Glomerular endothelial cell (primary cell): ENCODE data around the gene WAPL. TPM values are rescaled to one million over a fixed set of nuclear protein-coding genes. Genes with fewer than 3 reads are reported as not detected.

Source experiments
- DNase-seq: peaks from one replicate; pipeline ENCODE4 v3.0.0-alpha.2; 2011; ENCODE audit warnings: low read depth, low spot score; ENCODE audit errors: extremely low read depth
- total RNA-seq: library from RNA; depleted of rRNA; stranded (reverse); fragments of >200 nt; gene quantifications from 2 replicates; pipeline ENCODE4 v1.2.3, GENCODE V29; 2015

Gene WAPL
- total RNA-seq, 1 donor from 2014 or later = 29.1 TPM

DNA sequence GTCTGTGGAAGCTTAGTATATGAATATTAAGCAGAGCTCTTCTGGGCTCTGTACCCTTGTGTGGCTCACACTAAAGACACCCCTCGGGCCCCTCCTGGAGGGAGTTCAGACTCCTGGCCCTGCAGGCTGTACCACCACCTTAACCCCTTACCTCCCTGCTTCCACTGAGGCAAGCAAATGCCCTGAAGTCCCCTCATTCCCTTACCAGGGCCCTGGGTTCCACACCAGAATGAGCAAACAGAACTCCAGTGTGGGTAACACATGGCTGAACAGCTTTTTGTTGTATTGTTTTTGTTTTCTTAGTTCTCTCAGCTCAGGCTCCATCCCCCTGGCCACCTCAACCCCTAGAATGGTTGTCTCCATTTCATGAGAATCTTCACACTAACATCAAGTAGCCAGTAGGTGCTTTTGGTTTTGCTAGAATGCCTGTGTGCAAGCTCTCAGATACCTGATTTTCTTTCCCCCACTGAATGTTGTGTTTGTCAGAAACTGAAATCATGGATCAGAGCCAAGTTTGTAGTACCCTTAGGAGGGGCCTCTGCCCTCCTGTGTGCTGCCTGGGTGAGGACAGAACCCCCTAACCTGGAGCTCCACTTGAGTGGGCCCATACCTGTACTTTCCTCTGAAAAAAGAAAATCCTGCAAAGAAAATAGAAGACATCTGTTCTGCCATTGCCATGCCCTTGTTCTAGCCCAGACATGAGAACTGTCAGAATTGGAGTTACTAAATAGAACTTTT, 2.8 kb upstream of the WAPL start:
- no peak for DNase-seq

GRCh38 chr10:86523348-86523747, 1.8 kb upstream of the WAPL start:
- DNase-seq = no peak

GRCh38 chr10:86522510-86522855, 891 bp upstream of the WAPL start:
- DNase-seq = no peak

DNA sequence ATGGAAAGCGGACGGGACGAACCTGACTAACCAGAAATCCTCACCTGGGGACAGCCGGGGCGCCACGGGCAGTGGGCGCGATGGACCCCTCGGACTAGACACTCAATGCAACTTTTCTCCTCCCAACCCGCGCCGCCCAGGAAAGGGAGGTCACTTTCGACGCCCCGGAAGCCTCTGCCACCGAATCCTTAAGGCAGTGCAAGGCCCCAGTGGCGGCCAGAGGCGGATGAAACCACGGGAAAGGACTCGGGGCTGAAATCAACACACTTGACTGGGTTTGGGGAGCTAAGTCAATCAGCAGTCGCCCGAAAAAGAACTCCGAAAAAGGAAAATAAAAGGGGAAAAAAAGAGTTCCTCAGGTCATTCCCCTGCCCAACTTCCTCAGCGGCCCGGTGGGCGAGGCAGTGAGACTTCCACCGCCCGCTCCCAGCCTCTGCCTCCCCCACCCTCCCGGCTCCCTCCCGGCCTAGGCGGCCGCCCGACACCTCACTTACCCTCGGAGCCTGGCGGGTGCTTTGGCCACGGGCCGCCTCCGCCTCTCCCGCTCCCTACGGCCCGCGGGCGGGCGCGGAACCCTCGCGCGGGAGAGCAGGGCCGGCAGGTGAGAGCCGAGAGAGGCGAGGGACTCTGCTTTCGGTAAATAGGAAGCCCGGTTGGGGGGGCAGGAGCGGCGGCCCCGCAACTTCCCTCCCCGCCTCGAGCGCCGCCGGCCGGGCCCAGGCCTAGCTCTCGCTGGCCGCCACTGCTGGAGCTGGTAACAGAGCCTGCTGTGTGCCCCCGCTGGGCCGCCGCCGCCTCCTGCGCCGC, 518 bp downstream of the WAPL start:
- no peak for DNase-seq

DNA sequence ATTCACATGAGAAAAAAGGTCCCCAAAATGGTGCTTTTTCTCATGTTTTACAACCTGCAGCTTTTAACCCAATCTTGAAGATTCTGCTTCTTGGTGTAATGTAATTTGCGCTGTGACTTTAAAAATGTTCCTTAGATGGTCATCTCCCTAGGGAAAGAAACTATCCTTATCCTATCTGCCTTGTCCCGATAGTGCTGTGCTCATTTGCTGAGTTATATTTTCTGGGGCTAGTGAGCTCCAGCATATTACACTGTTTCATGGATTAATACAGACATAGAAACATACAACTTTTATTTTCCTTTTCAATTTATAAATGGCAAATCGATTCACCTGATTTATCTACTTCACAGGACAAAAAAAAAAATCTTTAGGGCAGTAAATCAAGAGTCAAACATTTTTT, 2.8 kb downstream of the WAPL start:
- DNase-seq = no peak

DNA sequence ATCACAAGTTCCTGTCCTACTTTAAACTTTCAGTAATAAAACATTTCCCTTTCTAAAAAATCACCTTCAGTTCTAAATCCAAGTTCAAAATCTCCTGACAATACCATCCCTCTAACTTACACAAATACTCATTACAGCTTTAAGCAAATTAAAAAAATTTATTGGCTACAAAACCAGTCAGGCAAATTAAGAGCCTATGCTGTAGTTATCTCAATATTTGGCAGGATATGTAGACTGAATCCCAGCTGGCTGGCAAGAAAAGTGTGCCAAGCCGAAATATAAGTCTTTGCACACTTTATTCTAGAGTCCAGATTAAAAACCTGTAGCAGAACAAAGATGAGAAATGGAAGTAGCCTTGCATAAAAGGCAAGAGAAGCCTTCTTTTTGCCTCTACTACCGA, 9.5 kb downstream of the WAPL start:
- no peak for DNase-seq

DNA sequence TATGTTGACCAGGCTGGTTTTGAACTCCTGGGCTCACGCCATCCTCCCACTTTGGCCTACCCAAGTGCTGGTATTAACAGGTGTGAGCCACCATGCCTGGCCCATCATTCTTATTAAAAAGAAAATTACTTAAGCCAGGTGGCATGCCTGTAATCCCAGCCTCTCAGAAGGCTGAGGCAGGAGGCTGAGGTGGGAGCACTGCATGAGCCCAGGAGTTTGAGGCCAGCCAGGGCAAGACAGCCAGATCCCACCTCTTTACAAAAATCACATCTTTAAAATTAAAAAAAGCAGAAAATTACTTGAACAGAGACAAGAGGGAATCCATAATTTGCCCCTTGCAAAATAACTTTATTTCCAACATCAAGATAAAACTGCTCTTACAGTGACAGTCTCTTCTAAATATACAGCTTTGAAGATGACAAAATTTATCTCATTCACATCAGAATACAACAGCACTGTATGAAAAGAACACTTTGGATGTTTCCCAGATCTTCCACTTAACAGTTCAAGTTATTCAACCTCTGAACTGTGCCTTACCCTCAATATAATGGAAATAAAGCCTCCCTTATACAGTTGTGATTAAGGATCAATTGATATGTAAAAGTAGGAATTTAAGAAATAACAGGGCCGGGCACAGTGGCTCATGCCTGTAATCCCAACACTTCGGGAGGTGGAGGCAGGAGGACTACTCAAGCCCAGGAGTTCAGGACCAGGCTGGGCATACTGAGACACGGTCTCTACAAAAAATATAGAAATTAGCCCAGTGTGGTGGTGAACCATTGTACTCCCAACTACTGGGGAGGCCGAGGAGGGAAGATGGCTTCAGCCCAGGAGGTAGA, 10.3 kb downstream of the WAPL start:
- no peak for DNase-seq

- no peak for DNase-seq
These were observed 12.4 kb downstream of the WAPL start for GRCh38 chr10:86509145-86509544.

GRCh38 chr10:86508217-86508616, 13.4 kb downstream of the WAPL start:
- no peak for DNase-seq

GRCh38 chr10:86506499-86506898, 15.1 kb downstream of the WAPL start:
- no peak for DNase-seq

GRCh38 chr10:86506062-86506461, 15.5 kb downstream of the WAPL start:
- DNase-seq = no peak

DNA sequence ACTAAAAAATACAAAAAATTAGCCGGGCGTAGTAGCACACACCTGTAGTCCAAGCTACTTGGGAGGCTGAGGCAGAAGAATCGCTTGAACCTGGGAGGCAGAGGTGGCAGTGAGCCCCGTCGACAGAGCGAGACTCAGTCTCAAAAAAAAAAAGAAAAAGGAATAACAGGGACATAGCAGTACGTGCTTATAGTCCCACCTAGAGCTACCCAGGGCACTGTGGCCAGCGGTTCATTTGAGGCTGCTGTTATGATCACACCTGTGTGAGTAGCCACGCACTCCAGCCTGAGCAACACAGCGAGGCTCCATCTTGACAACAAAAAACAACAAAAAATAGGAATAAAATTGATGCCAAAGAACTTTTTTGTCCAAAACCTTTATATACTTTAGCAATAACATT, 17.1 kb downstream of the WAPL start:
- DNase-seq = no peak

GRCh38 chr10:86500846-86501245, 20.7 kb downstream of the WAPL start:
- no peak for DNase-seq

DNA sequence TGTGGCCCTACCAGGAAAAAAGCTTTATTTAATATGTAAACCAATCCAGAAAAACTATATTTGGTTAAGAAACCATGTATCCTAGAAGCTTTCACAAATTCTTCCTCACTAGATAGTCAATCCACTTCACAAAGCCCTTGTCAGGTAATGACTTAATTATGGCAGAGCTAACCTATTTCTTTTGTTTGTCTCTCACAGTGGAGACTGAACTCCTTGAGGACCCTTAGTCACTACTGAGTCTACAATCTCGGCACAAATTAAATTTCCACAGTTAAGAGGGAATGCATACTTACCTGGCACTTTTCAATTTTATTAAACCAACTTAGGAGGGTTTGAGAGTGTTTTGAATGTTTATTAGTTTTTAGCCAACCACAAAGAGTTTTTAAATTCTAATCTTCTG, 23.0 kb downstream of the WAPL start:
- DNase-seq = no peak

- no peak for DNase-seq
These were observed 24.0 kb downstream of the WAPL start for GRCh38 chr10:86497621-86498020.

- no peak for DNase-seq
These were observed 31.5 kb downstream of the WAPL start for GRCh38 chr10:86489960-86490612.

DNA sequence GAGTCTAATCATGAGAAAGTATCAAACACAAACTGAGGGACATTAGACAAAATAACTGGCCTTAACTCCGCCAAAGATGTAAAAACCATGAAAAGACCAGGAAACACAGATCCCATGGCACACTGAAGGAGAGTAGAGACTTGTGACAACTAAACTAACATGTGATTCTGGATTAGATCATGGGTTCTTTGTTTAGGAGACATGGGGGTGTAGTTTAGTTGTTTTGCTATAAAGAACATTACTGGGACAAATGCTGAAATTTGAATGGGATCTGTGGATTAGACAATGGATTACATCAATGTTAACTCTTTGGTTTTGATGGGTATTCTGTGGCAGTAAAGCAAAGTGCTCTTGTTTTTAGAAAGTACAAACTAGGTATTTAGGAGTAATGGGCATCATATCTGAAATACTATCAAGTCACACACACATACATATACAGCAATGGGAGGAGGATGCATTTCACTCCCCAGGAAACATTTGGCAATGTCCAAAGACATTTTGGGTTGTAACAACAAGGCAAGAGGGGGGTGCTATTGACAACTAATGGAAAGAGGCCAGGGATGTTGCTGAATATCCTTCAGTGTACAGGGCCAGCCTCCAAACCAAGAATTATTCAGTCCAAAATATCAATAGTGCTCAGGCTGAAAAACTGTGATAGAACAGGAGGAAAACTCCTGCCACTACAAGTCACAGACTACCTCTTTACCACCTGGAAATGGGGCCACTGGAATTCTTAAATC, 32.4 kb downstream of the WAPL start:
- DNase-seq = no peak

GRCh38 chr10:86486856-86487255, 34.7 kb downstream of the WAPL start:
- no peak for DNase-seq

GRCh38 chr10:86483664-86484063, 37.9 kb downstream of the WAPL start:
- DNase-seq = no peak

- no peak for DNase-seq
These were observed 39.8 kb downstream of the WAPL start for GRCh38 chr10:86481761-86482160.
